GM12878 (cell line): Measurements from ENCODE around the gene ALOX12B. TPM values are rescaled to one million over a fixed set of nuclear protein-coding genes. Genes with fewer than 3 reads are reported as not detected.

Experiments used
- ATAC-seq: fragments of 200-7000 bp; cut with Tn5 transposase; 3 replicates; pipeline ENCODE4 v1.9.1; 2020; ENCODE audit warnings: mild to moderate bottlenecking, moderate library complexity
- BruUV-seq: library from RNA; stranded (reverse); fragments of 400-500 nt; replicated peaks from 2 replicates; lab custom pipeline; 2021; lab: Mats Ljungman, UMichigan
- CTCF ChIA-PET: fragments of 300-600 bp; sonication (Branson Sonifier 250); formaldehyde crosslinking; extraction: SDS; loops from one replicate; lab custom pipeline; 2021; ENCODE audit warnings: inconsistent platforms; lab: Yijun Ruan, JAX
- POLR2A ChIA-PET: fragments of 350-600 bp; formaldehyde crosslinking; extraction: SDS; loops from one replicate; lab custom pipeline; 2021; ENCODE audit warnings: inconsistent platforms; lab: Charles Lee
- RAD21 ChIA-PET: fragments of 300-600 bp; sonication (Branson Sonifier 250); formaldehyde crosslinking; loops from one replicate; lab custom pipeline; 2023; ENCODE audit warnings: antibody characterized with exemption; ENCODE audit not compliant: unreplicated experiment; lab: Charles Lee
- SMC1A ChIA-PET: fragments of 300-600 bp; sonication (Branson Sonifier 250); formaldehyde crosslinking; loops from one replicate; lab custom pipeline; 2023; ENCODE audit not compliant: unreplicated experiment, uncharacterized antibody; lab: Charles Lee
- DNase-seq: peaks from one replicate; pipeline ENCODE4 v3.0.0-alpha.2; 2011; ENCODE audit warnings: low read depth, low spot score
- FAIRE-seq: peaks from 3 replicates; lab custom pipeline; 2011; peaks lifted over from hg19 to GRCh38; lab: Jason Lieb, UNC
- H2AFZ ChIP-seq: 2 replicates; pipeline ENCODE4 v1.6.0; 2011; ENCODE audit warnings: low read depth, low read length, control low read depth; ENCODE audit not compliant: control insufficient read depth
- H3K27ac ChIP-seq: 2 replicates; pipeline ENCODE4 v1.5.1; 2011; ENCODE audit warnings: control low read depth; ENCODE audit not compliant: control insufficient read depth, insufficient read depth
- H3K27me3 ChIP-seq, 2 experiments: replicated peaks in 1 of 2; 2 replicates each; pipeline versions ENCODE4 v1.6.0 to v1.6.1; 2011; ENCODE audit warnings: low read length in 1 of 2; ENCODE audit not compliant: control insufficient read depth in 2 of 2, insufficient read depth in 2 of 2
- H3K36me3 ChIP-seq, 2 experiments: 2 replicates each; pipeline ENCODE4 v1.5.1; 2011; ENCODE audit warnings: low read length in 1 of 2; ENCODE audit not compliant: control insufficient read depth in 2 of 2, insufficient read depth in 2 of 2
- H3K4me1 ChIP-seq: 2 replicates; pipeline ENCODE4 v1.6.1; 2011; ENCODE audit warnings: mild to moderate bottlenecking, low read length, moderate library complexity, mixed read lengths; ENCODE audit not compliant: control insufficient read depth, insufficient read depth
- H3K4me2 ChIP-seq: 2 replicates; pipeline ENCODE4 v1.6.0; 2011; ENCODE audit warnings: control low read depth; ENCODE audit not compliant: control insufficient read depth, insufficient read depth
- H3K4me3 ChIP-seq: fragments of 200-600 bp; sonication (generic); 2 replicates; pipeline ENCODE4 v1.5.1; 2016
- H3K79me2 ChIP-seq: 2 replicates; pipeline ENCODE4 v1.6.0; 2011; ENCODE audit warnings: low read length; ENCODE audit not compliant: control insufficient read depth, insufficient read depth
- H3K9ac ChIP-seq: 2 replicates; pipeline ENCODE4 v1.8.0; 2011; ENCODE audit warnings: low read length, control low read depth, mixed read lengths; ENCODE audit not compliant: control insufficient read depth, insufficient read depth
- H3K9me3 ChIP-seq: replicated peaks from 3 replicates; pipeline ENCODE4 v1.5.1; 2011; ENCODE audit warnings: mild to moderate bottlenecking, low read length; ENCODE audit not compliant: control insufficient read depth, insufficient read depth
- H4K20me1 ChIP-seq: 2 replicates; pipeline ENCODE4 v1.6.0; 2011; ENCODE audit not compliant: control insufficient read depth, insufficient read depth
- CREB1 ChIP-seq: IDR thresholded peaks from 2 replicates; pipeline ENCODE4 v1.6.1; 2012; ENCODE audit warnings: low read depth, mild to moderate bottlenecking, inconsistent platforms
- FOS ChIP-seq: IDR thresholded peaks from 3 replicates; pipeline ENCODE4 v1.6.1; 2011; ENCODE audit warnings: borderline replicate concordance; ENCODE audit not compliant: insufficient read length; ENCODE audit errors: extremely low read depth
- LARP7 ChIP-seq: fragments of 450-650 bp; IDR thresholded peaks from 2 replicates; pipeline ENCODE4 v1.6.1; 2017; ENCODE audit warnings: mild to moderate bottlenecking
- MYC ChIP-seq: IDR thresholded peaks from 2 replicates; pipeline ENCODE4 v1.6.1; 2011; ENCODE audit warnings: mild to moderate bottlenecking, low read length, moderate library complexity, inconsistent platforms; ENCODE audit not compliant: insufficient read depth, insufficient replicate concordance, insufficient read length, severe bottlenecking
- PAX5 ChIP-seq: IDR thresholded peaks from 2 replicates; pipeline ENCODE4 v1.6.1; 2011; ENCODE audit warnings: low read depth, low read length, borderline replicate concordance
- RB1 ChIP-seq: fragments of 450-650 bp; formaldehyde crosslinking; IDR thresholded peaks from 2 replicates; pipeline ENCODE4 v1.6.1; 2017; ENCODE audit warnings: mild to moderate bottlenecking, borderline replicate concordance
- RFX5 ChIP-seq: IDR thresholded peaks from 2 replicates; pipeline ENCODE4 v1.6.1; 2011; ENCODE audit warnings: low read depth, low read length, improper control_type of control experiment
- TCF12 ChIP-seq: IDR thresholded peaks from 2 replicates; pipeline ENCODE4 v1.6.1; 2011; ENCODE audit warnings: low read depth, mild to moderate bottlenecking, low read length
- WRNIP1 ChIP-seq: IDR thresholded peaks from 2 replicates; pipeline ENCODE4 v1.6.1; 2011; ENCODE audit warnings: low read depth, low read length, improper control_type of control experiment, borderline replicate concordance
- ZNF217 ChIP-seq: fragments of 450-650 bp; IDR thresholded peaks from 2 replicates; pipeline ENCODE4 v1.6.1; 2017; ENCODE audit warnings: antibody characterized with exemption, mild to moderate bottlenecking
- ZSCAN29 ChIP-seq: fragments of 450-650 bp; IDR thresholded peaks from 2 replicates; pipeline ENCODE4 v1.6.1; 2017; ENCODE audit warnings: mild to moderate bottlenecking, moderate library complexity
- ZZZ3 ChIP-seq: IDR thresholded peaks from 2 replicates; pipeline ENCODE4 v1.6.1; 2011; ENCODE audit warnings: low read depth; ENCODE audit not compliant: control insufficient read depth, insufficient read length
- WGBS: methylation state at CpG from one replicate; pipeline ENCODE4 v1.1.6; 2016; ENCODE audit warnings: low lambda C conversion rate; ENCODE audit not compliant: insufficient replicate concordance, insufficient coverage; ENCODE audit errors: missing lambda C conversion rate; 5-methylcytosine and 5-hydroxymethylcytosine counted together
- in situ Hi-C: fragments of 300-500 bp; cut with MboI; formaldehyde crosslinking; loops from 9 replicates; pipeline ENCODE4 v1.14.3; 2018; ENCODE audit warnings: mixed read lengths
- intact Hi-C: fragments of 100-400 bp; cut with micrococcal nuclease; formaldehyde crosslinking; loops from one replicate; pipeline ENCODE4 v1.14.2; 2022; ENCODE audit not compliant: unreplicated experiment
- polyA plus RNA-seq, 11 experiments: library from polyadenylated mRNA; depleted of rRNA in 4 of 11; unstranded in 6 of 11; stranded (reverse) in 5 of 11; fragments of >200 nt; fragmentation: Nextera tagmentation in 4 of 11; fragmentation: Illumina TruSeq in 1 of 11; extraction: Ambion mirVana in 4 of 11; extraction: Trizol in 1 of 11; gene quantifications; 1 replicate in 1 of 11; 2 replicates in 10 of 11; pipeline versions ENCODE4 v1.2.1 to v1.2.3, GENCODE V29; 2011 to 2016; ENCODE audit warnings: inconsistent platforms in 2 of 11, missing spikeins in 2 of 11, low read depth in 1 of 11
- total RNA-seq, 4 experiments: library from RNA; depleted of rRNA in 3 of 4; stranded (reverse); fragments of >200 nt in 3 of 4; fragmentation: Illumina TruSeq in 1 of 4; extraction: Trizol in 1 of 4; gene quantifications; 2 replicates each; pipeline versions ENCODE4 v1.2.1 to v1.2.3, GENCODE V29; 2013 to 2021
- TF ChIP-seq, protein P1 (sequence below): IDR thresholded peaks from 2 replicates; pipeline ENCODE4 v1.6.1; 2012; ENCODE audit warnings: improper control_type of control experiment, low read depth, low read length; ENCODE audit not compliant: insufficient replicate concordance
- TF ChIP-seq, protein P2 (sequence below): fragments of 450-650 bp; conservative IDR thresholded peaks from 2 replicates; pipeline ENCODE4 v1.6.1; 2017; ENCODE audit warnings: mild to moderate bottlenecking, moderate library complexity
- TF ChIP-seq, protein P3 (sequence below): fragments of 450-650 bp; IDR thresholded peaks from 2 replicates; pipeline ENCODE4 v1.6.1; 2016; ENCODE audit warnings: mild to moderate bottlenecking

ALOX12B gene
- total and polyA plus RNA-seq, 10 of the 15 experiments (the other 5 are each of a cell fraction or from before 2014, with no cell fraction given), result 0.17 to 0.54 TPM; not detected in 8

DNA sequence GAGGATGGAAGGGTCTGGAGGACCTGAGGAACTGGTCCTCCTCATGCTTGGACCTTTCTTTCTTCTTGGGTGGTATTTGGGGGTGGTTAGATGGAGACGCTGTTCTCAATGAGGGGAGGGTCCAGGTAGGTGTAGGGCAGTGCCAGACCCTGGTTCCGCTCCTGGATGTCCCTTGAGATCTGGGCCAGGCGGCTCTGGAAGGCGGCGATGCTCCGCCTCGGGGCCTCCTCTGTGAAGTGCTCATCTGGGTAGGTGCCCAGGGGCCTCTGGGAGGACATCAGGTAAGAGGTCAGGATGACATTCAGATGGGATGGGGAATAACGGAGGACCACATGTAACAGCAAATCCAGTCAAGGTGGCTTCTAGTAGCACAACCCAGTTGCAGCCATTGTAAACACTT, 9.0 kb upstream of the ALOX12B start:
- ChIA-PET CTCF (interaction anchor here (0.7 to 1.1 kb wide), 4 partner anchors 14 to 36 kb away, joined by 3 to 5 read pairs (median 4); no protein-coding TSS in a partner anchor), SMC1A (no interaction called here), RAD21 (no interaction called here), POLR2A (no interaction called here)
- Histone ChIP-seq H3K27ac (no peak overlapping the region), H3K9ac (no peak overlapping the region), H3K79me2 (no peaks in the 10 kb centered on the region), H3K27me3 (peaks cover 0 to 2% of the 10 kb centered on the region in 2 experiments; a peak in 2 of 4 replicates), H3K4me3 (no peak overlapping the region), H3K4me1 (peaks cover under 1% of the 10 kb centered on the region; the same call in 1 of the 2 replicates), H3K36me3 (no peaks in the 10 kb centered on the region), H3K9me3 (no peaks in the 10 kb centered on the region), H4K20me1 (no peaks in the 10 kb centered on the region), H2AFZ (no peak overlapping the region), H3K4me2 (no peak overlapping the region)
- no peak for DNase-seq
- no peak for ATAC-seq
- no TSS peak for BruUV-seq
- FAIRE-seq, result no peak
- no peak for TF ChIP-seq ZZZ3
- TF ChIP-seq CREB1, result no peak
- no peak for TF ChIP-seq TCF12
- no peak for TF ChIP-seq ZSCAN29
- no peak for TF ChIP-seq ZNF217
- no peak for TF ChIP-seq LARP7
- TF ChIP-seq, protein P1, sequence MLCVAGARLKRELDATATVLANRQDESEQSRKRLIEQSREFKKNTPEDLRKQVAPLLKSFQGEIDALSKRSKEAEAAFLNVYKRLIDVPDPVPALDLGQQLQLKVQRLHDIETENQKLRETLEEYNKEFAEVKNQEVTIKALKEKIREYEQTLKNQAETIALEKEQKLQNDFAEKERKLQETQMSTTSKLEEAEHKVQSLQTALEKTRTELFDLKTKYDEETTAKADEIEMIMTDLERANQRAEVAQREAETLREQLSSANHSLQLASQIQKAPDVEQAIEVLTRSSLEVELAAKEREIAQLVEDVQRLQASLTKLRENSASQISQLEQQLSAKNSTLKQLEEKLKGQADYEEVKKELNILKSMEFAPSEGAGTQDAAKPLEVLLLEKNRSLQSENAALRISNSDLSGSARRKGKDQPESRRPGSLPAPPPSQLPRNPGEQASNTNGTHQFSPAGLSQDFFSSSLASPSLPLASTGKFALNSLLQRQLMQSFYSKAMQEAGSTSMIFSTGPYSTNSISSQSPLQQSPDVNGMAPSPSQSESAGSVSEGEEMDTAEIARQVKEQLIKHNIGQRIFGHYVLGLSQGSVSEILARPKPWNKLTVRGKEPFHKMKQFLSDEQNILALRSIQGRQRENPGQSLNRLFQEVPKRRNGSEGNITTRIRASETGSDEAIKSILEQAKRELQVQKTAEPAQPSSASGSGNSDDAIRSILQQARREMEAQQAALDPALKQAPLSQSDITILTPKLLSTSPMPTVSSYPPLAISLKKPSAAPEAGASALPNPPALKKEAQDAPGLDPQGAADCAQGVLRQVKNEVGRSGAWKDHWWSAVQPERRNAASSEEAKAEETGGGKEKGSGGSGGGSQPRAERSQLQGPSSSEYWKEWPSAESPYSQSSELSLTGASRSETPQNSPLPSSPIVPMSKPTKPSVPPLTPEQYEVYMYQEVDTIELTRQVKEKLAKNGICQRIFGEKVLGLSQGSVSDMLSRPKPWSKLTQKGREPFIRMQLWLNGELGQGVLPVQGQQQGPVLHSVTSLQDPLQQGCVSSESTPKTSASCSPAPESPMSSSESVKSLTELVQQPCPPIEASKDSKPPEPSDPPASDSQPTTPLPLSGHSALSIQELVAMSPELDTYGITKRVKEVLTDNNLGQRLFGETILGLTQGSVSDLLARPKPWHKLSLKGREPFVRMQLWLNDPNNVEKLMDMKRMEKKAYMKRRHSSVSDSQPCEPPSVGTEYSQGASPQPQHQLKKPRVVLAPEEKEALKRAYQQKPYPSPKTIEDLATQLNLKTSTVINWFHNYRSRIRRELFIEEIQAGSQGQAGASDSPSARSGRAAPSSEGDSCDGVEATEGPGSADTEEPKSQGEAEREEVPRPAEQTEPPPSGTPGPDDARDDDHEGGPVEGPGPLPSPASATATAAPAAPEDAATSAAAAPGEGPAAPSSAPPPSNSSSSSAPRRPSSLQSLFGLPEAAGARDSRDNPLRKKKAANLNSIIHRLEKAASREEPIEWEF, result no peak
- no peak for TF ChIP-seq RB1
- TF ChIP-seq WRNIP1, result no peak
- TF ChIP-seq MYC, result no peak
- TF ChIP-seq RFX5, result no peak
- no peak for TF ChIP-seq FOS
- no peak for TF ChIP-seq PAX5
- TF ChIP-seq, protein P2, sequence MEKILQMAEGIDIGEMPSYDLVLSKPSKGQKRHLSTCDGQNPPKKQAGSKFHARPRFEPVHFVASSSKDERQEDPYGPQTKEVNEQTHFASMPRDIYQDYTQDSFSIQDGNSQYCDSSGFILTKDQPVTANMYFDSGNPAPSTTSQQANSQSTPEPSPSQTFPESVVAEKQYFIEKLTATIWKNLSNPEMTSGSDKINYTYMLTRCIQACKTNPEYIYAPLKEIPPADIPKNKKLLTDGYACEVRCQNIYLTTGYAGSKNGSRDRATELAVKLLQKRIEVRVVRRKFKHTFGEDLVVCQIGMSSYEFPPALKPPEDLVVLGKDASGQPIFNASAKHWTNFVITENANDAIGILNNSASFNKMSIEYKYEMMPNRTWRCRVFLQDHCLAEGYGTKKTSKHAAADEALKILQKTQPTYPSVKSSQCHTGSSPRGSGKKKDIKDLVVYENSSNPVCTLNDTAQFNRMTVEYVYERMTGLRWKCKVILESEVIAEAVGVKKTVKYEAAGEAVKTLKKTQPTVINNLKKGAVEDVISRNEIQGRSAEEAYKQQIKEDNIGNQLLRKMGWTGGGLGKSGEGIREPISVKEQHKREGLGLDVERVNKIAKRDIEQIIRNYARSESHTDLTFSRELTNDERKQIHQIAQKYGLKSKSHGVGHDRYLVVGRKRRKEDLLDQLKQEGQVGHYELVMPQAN, result no peak
- TF ChIP-seq, protein P3, sequence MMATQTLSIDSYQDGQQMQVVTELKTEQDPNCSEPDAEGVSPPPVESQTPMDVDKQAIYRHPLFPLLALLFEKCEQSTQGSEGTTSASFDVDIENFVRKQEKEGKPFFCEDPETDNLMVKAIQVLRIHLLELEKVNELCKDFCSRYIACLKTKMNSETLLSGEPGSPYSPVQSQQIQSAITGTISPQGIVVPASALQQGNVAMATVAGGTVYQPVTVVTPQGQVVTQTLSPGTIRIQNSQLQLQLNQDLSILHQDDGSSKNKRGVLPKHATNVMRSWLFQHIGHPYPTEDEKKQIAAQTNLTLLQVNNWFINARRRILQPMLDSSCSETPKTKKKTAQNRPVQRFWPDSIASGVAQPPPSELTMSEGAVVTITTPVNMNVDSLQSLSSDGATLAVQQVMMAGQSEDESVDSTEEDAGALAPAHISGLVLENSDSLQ, result no peak
- 55% methylated on average over 8 of the region's 8 CpGs for WGBS
- in situ Hi-C loops (no loop called here), intact Hi-C loops (no loop called here)
